GM18870 (cell line): ENCODE data around the gene GBX2.

Experiments used
- ATAC-seq: cut with Tn5 transposase; IDR thresholded peaks from one replicate; pipeline ENCODE4 v1.9.1; 2021; ENCODE audit warnings: moderate library complexity; ENCODE audit not compliant: unreplicated experiment

Gene GBX2

GRCh38 chr2:236120829-236121228, 47.4 kb downstream of the GBX2 start:
- no peak for ATAC-seq

- ATAC-seq = no peak
Observed at GRCh38 chr2:236120141-236120601, 48.0 kb downstream of the GBX2 start.

- ATAC-seq = no peak
Observed at GRCh38 chr2:236119476-236119875, 48.7 kb downstream of the GBX2 start.

DNA sequence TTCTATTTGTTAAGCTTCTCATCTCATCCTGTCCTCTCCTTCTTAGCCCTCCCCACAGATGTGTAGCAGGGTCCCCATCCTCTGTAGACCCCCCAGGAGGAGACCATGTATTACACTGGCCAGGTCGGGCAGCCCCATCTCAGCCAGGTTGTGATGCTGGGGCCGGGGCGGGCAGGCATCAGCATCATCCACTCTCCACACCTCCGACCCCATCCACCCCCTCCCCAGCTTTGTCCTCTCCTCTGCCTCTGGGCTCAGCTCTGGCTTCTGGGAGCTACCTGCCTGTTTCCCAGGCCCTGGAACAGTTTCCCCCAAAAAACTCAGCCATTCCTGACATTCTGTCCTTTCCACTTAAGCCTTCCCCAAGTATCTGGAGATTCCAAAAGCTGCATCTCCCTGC, 49.2 kb downstream of the GBX2 start:
- no peak for ATAC-seq

DNA sequence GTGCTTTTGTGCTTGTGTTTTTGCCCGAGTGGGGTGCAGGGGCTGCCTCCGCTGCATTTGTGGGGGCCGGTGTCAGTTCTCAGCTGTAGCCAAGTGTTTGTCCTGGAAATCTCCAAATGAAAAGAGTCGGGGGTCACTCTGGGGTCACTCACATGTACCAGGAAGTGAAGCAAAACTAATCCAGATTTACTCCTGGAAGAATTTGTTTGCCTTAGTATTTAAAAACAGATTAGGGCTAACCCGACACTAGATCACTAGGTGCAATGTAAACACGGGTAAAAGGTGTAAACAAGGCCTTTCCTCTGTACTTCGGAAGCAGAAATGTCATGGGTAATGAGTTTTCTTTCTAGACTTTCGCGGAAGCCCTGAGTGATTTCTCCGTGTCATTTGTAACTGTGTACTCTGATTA, 50.3 kb downstream of the GBX2 start:
- no peak for ATAC-seq

GRCh38 chr2:236117401-236117800, 50.8 kb downstream of the GBX2 start:
- ATAC-seq = no peak
